Hippocampal formation (tissue), 2 donors: ENCODE results near the gene PCGF1.

ENCODE experiments used
- DNase-seq, 2 donors: peaks; one replicate each; lab custom pipeline; 2025; lab: John Stamatoyannopoulos, UW

The PCGF1 gene

DNA sequence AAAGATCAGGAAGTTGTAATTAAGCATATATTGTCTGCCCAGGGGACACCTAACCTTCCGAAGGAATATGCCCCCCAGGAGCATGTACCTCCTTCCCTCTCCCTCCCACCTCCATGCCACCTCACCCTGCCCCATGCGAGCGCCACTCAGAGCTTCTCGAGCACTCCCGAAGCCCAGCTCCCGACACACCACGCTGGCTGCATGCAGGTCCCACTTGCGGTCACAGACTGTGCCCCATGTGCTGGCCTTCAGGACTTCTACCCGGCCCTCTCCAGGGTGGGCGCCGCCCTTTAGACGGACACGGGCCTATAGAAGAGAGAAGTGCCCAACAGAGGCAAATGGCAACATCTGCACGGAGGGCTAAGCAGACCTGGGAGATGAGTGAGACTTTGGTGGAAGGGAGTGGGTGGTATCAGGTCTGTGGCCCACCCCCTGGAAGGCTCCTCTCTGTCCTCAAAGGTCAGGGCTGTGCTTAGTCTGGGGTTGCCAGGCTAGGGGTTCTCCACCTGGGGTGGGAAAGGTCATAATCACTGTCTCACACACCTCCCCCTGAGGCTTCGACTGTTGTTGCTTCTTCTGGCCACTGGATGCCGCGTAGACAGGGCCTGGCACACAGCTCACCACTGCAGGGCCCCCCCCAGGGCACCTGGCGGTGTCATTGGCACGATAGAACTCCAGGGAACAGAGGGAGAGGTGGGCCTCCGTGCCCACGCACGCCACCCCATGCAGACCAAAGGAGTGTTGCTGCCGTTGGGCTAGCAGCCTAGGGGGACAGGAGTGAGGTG is 28.9 kb upstream of the PCGF1 start:
- DNase-seq = no peak

DNA sequence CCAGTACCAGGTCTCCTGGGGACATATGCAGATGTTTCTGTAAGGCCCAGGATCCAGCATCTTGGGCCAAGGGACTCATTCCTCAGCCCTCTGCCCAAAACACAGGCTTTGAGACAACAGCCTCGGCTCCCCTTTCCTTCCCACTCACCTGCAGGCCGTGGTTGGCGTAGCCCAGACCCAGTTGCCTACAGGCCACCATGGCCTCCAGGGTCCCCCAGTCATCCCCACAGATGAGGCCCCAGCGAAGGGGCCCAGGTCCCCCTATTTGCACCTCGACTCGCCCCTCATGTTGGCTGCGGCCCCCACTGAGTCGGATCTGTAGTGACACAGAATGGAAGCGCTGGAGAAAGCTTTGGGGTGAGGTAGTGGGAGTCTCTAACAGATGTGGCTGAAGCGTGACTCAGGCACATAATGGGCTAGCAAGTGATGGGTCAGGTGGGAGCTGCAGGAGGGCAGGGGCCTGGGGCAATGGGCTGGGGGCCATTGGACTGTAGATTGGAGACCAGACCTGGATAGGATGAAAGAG is 28.0 kb upstream of the PCGF1 start:
- no peak for DNase-seq

DNA sequence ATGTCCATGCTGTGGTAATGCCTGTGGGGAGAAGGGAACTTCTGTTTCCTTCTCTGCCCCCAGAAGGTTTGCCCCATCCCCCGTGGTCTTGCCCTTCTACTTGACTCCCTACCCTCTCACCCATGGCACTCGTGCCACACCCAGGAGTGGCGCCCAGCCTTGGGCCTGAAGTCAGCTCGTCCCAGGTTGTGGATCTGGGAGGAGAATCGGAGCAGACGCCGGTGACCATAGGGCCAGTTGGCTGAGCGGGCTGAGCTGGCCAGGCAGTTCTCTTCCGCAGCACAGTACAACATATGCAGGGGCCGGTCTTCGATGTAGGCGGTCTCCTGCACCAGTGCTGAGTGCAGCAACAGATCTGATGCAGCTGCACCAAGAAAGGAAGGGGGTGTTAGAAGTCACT is 26.9 kb upstream of the PCGF1 start:
- no peak for DNase-seq

DNA sequence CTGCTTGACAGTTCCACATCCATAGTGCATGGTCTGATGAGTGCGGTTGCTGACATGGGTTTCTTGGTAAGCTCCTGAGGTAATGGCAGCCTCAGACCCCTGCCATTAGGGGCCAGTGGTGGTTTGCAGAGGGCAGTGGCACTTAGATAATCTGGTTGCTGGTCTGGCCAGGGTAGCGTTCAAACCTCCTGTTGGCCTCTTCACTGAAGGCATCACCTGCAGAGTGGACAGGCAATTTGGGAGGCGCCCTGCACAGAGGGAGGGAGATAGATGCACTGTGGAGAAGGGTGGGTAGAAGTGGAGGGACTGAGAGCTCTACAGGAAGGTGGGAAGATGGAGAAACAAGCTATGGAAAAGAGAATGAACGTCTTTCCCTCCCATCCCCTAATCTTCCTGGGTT is 26.0 kb upstream of the PCGF1 start:
- no peak for DNase-seq

DNA sequence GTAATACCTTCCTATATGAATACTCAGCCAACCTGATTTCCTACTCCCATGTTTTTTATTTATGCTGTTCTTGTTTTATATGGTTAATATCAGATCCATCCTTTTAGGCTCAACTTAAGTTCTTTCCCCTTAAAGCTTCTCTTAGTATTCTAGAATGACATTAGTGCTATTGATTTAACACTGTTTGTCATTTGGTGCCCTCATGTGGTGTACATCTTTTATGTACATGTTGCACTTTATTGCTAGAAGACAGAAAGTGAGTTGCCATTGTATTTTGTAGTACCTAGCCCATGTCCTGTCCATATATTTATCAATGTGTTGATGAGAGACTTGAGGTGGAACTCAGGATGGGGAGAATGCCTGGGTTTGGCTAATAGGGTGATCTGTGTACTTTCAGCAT is 24.7 kb upstream of the PCGF1 start:
- DNase-seq = peak in 1 of 2 donors; percentile 19

DNA sequence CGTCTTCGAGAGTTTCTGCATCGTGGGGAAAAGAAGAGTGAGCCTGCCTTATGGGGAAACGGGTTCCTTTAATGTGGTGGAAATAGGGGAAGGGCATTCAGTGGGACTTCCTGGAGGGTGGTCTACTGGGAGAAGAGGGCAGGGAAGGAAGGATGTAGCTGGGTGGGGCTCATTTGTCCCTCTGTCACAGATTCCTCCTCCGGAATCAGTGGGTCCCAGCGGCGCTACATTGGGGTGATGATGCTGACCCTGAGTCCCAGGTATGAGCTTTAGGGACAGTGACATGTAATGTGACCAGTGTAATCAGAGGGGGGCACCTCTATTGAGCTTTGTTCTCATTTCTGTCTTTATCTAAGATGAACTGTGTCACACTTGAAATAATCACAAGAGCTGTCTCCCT is 24.2 kb upstream of the PCGF1 start:
- no peak for DNase-seq

DNA sequence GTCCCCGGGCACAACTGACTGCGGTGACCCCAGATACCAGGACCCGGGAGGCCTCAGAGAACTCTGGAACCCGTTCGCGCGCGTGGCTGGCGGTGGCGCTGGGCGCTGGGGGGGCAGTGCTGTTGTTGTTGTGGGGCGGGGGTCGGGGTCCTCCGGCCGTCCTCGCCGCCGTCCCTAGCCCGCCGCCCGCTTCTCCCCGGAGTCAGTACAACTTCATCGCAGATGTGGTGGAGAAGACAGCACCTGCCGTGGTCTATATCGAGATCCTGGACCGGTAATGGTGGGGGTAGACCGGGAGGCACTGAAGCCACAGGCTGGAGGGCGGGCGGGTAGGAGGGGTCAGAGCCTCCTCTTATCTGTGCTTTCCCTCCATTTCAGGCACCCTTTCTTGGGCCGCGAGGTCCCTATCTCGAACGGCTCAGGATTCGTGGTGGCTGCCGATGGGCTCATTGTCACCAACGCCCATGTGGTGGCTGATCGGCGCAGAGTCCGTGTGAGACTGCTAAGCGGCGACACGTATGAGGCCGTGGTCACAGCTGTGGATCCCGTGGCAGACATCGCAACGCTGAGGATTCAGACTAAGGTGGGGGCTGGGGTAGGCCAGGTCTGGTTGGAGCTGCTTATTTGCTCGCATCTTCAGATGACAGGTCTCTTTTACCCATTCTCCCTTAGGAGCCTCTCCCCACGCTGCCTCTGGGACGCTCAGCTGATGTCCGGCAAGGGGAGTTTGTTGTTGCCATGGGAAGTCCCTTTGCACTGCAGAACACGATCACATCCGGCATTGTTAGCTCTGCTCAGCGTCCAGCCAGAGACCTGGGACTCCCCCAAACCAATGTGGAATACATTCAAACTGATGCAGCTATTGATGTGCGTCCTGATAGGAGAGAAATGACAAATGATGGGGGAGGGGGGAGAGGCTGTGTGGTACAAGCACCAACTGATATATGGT is 23.0 kb upstream of the PCGF1 start:
- no peak for DNase-seq

DNA sequence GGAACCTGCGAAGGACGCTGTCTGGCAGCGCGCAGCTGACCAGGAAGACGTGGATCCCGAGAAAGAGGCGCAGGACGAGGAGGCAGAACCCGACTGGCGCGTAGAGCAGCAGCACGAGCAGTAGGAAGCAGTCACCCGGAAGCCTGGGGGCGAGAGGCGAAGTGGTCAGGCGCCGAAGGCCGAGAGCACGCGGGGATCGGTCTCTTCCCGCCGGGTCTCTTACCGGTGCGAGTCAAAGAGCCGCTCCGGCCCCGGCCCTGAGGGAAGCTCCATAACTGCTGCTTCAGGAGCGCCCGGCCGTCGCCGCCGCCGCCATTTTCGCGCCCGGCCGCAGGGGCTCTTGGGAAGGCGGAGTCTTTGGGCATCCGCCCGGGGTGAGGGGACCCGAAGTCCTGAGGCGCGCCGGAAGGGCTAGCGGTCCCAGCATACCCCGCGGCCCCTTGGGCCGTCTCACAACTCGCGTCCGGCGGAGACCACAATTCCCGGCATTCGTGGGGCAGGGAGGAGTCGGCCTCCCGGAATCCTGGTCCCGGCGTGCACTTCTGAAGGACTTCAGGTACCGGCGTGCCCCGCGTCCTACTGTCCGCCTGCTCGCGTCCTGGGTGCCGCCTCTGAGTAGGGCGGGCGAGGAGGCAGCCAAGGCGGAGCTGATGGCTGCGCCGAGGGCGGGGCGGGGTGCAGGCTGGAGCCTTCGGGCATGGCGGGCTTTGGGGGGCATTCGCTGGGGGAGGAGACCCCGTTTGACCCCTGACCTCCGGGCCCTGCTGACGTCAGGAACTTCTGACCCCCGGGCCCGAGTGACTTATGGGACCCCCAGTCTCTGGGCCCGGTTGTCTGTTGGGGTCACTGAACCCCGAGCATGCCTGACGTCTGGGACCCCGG is 22.1 kb upstream of the PCGF1 start, which contains the start of the genes AUP1 and HTRA2:
Gene AUP1, minus strand, starts transcription at position 350 of the 882 bp plus-strand sequence. Its CDS starts 77 bp downstream, at position 273.
Gene HTRA2, plus strand, starts transcription at position 577 of the 882 bp plus-strand sequence. Its CDS starts 74 bp downstream, at position 651.
- DNase-seq = peak; percentile 98

DNA sequence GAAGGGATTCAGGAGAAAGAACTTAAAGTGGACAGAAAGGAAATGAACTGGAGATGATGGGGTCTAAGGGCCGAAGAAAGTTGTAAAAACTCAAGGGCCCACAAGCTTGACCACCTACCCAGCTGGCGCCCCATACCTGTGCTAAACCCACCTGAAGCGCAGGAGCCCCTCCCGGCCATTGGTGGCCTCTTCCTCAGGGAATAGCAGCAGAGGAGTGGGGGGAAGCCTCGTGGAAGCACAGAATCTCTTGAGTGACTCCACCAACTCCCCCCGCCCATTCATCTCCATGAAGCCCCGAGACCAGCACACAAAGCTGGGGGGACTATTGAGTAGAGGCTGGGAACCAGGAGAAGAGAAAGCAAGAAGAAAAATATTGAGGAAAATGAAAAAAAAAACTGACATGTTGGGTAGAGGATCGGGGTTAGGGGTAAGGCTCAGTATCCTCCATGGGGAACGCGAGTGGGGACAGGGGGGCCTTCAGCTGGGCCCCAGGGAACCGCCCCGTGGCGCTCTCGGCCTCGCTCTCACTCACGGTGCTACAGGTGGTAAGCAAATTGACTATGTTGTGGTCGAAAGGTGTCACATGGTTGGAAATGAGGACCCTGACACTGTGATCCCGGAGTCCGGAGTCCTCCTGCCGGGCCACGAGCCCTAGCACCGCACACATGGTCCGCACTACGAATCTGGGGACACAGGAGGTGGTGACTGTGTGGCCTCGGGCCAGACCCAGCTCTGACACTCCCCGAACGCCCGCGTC is 21.3 kb upstream of the PCGF1 start:
- DNase-seq = no peak

DNA sequence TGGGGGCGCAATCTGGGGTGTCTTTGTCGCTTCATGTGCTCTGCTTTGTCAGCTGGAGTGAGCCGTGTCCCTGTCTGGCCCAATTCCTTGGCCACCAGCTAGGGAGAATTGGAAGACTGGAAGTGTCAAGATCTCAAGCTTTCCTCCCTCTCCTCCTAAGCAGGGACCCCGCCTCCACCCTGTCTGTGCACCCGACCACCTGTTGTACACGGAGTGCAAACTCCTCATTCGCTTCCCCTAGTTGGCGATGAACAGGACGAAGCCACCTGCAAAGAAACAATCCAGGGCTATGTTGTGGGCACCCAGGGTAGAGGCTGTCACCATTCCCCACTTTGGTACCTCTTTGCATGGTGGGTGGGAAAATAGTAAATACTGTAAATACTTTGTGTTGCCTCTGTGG is 20.2 kb upstream of the PCGF1 start:
- no peak for DNase-seq

DNA sequence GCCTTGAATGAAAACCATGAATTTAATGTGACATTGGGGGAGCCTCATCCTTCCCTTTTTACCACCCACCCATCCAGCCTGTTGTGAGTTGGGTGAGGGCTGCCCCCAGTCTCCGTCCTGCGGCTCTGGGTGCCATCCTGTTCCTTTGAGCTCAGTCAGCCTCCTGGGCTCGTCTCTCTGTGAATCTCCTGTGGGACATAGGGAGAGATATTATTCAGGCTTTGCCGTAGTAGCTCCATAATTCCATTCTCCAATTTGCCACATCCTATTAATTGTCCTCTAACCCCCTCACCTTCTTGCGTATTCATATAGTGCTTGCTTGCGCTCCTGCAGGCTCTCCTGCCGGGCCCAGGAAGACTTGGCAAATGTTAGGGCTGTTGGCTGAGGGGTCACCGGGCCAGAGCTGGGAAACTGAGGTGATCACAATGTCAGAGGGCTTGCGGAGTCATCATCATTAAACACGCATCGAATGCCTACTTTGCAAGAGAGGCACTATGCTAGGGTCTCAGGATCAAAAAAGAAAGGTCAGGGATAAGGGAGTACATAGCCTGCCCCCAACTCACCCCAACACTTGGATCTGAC is 19.2 kb upstream of the PCGF1 start:
- DNase-seq = no peak

DNA sequence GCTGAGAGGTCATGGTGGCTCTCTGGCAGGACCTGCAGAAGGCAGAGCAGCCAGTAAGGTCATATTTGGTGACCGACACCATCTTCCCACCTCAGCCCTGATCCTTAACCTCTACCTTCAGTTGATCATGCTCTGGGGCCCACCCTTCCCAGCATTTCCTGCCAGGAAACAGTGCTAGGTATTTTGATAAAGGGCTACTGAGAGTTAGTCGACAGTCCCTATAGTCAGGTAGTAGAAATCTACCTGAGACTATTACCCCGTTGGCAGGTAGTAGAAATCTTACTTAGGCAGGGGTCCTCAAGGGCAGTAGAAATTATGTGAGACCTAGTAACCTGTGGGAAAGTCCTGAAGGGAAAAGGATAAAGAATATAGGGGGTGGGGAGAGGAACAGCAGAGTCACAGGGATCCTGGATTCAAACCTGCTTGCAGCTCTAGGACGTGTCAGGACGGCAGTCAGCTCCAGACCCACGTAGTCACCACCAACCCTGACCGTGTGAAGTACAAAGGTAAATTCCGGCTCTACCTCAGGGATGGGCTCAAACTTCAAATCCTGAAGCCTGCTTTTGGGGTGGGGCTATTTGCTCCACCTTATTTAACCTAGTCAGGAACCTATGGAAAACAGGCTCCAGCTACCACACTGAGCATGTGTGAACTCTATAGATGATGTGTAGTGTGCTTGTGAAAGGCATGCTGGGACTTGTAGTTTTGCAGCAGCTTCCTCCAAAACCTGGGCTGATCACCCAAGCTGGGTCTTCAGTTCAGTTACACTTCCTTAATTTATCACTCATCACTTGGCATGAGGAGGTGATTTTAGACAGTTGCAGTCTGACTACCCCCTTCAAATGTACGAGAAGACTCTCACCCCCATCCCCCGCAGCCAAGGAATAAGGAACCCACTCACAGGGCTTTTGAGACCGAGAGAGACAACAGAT is 18.5 kb upstream of the PCGF1 start, which contains the start of gene DQX1:
Gene DQX1, minus strand, starts transcription at position 515 of the 932 bp plus-strand sequence. Its CDS starts 502 bp downstream, at position 13.
- no peak for DNase-seq

DNA sequence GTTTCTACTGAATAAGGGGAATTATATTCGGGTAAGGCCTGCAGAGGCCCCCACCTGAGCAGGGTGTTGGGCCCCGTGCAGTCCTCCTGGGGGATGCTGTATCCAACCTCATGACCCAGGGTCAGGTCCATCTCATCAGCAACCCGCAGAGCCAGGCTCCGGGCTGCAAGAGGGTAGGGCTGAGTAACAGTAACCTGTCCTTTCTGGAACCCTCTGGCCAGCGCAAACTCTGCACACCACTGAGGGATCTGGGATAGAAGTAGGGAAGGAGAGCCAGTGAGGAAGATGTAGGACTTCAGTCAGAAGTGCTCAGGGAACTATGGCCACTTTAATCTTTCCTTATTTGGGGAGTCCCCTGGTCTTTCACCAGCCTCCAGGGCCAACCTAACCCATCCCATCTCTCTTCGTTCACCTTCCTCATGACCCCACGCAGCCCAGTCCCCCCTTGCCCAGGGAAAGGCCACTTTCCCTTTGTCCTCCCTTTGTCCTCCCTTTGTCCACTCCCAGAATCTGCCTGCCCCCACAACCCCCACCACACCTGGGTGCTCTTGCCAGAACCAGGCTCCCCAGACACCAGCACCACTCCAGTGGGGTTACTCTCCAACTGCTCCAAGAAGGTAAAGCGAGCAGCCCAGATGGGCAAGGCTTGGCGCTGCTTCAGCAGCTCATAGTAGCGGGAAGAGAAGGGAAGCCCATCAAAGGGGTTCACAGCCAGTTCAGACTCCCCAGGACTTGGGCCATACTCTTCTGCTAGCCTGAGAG is 17.6 kb upstream of the PCGF1 start:
- no peak for DNase-seq

DNA sequence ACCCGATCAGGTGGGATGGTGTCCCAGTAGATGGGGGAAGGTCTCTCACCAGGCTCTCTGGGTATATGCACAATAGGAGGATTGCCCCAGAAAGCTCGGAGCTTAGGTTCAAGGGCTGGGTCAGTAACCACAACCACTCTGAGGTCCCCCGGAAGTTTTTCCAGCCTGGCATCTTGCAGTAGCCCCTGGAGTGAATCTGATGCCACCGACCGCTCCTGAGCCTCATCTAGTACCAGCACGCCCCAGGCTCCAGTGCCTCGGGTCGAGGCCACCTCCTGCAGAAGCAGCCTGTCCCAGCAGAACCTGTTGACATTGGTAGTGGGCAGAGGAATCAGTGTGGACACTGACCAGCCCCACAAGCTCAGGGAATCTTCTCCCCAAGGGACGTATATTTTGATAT is 16.5 kb upstream of the PCGF1 start:
- no peak for DNase-seq

DNA sequence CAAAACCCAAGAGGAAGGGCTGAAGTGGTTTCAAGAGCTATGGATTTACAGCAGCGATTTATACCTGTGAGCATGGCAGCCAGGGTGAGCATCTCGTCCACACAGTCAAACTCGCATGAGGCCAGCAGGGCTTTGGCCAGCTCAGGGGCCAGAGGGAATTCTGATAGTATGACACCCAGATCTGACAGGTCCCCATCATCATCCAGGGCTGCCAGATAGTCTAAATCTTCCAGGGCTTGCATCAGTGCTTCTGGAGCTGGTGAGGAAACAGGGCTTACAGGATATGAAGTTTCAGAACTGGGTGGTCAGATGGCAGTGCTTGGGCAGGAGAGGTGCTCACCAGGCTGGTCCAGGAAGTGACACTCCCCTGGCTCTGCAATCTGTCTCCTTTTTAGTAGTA is 15.0 kb upstream of the PCGF1 start:
- no peak for DNase-seq

DNA sequence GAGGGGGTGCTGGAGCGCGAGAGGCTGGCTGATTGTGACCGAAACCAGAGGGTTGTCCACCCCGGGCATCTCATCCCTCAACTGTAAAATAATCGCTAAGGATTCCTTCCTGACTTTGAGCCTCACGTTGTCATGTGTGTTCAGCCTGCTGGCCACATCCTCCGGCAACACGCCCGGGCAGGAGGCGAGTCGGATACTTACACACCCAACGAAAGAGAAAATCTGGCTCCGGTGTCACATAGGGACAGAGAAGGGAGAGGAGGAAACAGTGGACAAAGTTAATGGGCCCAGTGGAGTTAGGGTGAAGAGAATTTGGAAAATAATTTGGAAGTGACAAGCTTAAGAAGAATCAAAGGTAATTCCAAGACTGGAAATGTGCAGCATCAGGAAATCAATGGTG is 9.2 kb upstream of the PCGF1 start:
- no peak for DNase-seq

DNA sequence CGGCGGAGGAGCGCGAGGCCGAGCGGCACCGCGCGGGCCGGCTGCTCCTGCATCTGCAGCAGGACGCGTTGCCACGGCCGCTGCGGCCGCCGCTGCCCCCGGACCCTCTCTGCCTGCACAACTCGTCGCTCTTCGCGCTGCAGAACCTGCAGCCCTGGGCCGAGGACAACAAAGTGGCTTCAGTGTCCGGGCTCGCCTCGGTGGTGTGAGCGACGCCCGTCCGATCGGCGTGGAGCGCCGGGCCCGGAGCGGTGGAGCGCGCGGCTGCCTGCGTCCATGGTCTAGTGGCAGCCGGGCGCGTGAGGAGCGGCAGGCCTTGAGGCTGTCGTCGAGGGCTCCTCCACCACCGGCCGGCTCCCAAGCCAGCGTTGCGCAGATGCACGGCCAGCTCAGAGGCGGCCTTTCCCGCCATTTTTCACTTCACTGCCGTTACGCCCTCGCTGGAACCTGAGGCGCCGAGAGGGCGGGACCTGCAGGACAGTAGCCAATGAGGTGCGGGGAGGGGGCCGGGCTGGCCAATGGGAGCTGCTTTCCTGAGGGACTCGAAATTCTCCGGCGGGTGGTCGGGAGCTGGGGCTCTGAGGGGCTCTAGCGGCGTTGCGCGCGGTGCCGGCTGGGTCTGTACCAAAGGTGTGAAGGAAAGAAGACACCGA is 8.6 kb upstream of the PCGF1 start:
- peak in 1 of 2 donors; percentile 22 for DNase-seq
